ENCODE measurements around the gene PBLD.

DNA sequence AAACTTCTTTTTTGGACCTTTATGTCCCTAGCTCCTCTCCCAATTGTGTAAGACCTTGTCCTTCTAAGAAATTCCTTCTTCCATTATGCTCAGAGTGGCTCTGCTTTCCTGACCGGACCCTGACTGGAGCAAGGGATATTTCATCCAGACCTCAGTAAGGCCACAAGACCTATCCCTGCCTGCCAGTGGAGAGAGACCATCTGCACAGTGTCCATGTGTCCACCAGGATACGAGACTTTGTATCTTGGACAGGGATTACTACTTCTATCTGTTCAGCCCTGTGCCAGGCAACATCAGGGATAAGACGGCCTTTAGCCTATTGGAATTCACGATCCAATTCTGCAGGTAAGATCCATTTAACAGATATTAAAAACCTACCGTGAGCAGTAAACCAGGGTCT lies 93.7 kb downstream of the PBLD start:
- TF ChIP-seq, protein P1, sequence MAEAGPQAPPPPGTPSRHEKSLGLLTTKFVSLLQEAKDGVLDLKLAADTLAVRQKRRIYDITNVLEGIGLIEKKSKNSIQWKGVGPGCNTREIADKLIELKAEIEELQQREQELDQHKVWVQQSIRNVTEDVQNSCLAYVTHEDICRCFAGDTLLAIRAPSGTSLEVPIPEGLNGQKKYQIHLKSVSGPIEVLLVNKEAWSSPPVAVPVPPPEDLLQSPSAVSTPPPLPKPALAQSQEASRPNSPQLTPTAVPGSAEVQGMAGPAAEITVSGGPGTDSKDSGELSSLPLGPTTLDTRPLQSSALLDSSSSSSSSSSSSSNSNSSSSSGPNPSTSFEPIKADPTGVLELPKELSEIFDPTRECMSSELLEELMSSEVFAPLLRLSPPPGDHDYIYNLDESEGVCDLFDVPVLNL (CRISPR knock-in tag; IDR thresholded peaks at IDR 0.05; ENCODE audit: low read depth) = no peak
- TF ChIP-seq, protein P2, sequence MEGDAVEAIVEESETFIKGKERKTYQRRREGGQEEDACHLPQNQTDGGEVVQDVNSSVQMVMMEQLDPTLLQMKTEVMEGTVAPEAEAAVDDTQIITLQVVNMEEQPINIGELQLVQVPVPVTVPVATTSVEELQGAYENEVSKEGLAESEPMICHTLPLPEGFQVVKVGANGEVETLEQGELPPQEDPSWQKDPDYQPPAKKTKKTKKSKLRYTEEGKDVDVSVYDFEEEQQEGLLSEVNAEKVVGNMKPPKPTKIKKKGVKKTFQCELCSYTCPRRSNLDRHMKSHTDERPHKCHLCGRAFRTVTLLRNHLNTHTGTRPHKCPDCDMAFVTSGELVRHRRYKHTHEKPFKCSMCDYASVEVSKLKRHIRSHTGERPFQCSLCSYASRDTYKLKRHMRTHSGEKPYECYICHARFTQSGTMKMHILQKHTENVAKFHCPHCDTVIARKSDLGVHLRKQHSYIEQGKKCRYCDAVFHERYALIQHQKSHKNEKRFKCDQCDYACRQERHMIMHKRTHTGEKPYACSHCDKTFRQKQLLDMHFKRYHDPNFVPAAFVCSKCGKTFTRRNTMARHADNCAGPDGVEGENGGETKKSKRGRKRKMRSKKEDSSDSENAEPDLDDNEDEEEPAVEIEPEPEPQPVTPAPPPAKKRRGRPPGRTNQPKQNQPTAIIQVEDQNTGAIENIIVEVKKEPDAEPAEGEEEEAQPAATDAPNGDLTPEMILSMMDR (IDR thresholded peaks at IDR 0.05 in 2 of 3, conservative IDR thresholded peaks at IDR 0.05 in 1 of 3; ENCODE audit: insufficient read depth in 2 of 3, low read depth in 1 of 3, low read length in 3 of 3) = no peak
- TF ChIP-seq SMAD4 (CRISPR knock-in tag; conservative IDR thresholded peaks at IDR 0.05) (no peak), KLF10 (CRISPR knock-in tag; IDR thresholded peaks at IDR 0.05) (no peak), ETV6 (IDR thresholded peaks at IDR 0.05; ENCODE audit: borderline replicate concordance in 1 of 2, low read depth in 2 of 2, low read length in 1 of 2) (no peak), ETV6 (CRISPR knock-in tag; IDR thresholded peaks at IDR 0.05; ENCODE audit: borderline replicate concordance) (no peak), ZC3H4 (CRISPR knock-in tag; IDR thresholded peaks at IDR 0.05; ENCODE audit: borderline replicate concordance) (no peak), E2F3 (CRISPR knock-in tag; IDR thresholded peaks at IDR 0.05) (no peak)
- TF ChIP-seq, protein P3, sequence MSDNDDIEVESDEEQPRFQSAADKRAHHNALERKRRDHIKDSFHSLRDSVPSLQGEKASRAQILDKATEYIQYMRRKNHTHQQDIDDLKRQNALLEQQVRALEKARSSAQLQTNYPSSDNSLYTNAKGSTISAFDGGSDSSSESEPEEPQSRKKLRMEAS (CRISPR knock-in tag; IDR thresholded peaks at IDR 0.05) = no peak
